ENCODE data around the gene AMIGO3. TPM values are rescaled to one million over a fixed set of nuclear protein-coding genes. Genes with fewer than 3 reads are reported as not detected.
A peak's percentile ranks its signal among the peaks of the same experiment; 100 is the strongest.
"Not testable (repeated sequence)": the region's sequence is repeated elsewhere in the genome, so short reads cannot be mapped to it uniquely, and the experiment has no call there.

Gene AMIGO3
- total RNA-seq, 2 donors from 2014 or later = 1.0 to 2.0 TPM

- DNase-seq (ENCODE audit: low spot score); H3K4me3 Mint-ChIP-seq; ATAC-seq; H3K27ac Mint-ChIP-seq; H3K9me3 Mint-ChIP-seq; H3K27me3 Mint-ChIP-seq; H3K36me3 Mint-ChIP-seq: not testable (repeated sequence)
- peaks cover 20 to 22% of the 10 kb centered on the region in 2 donors for H3K4me1 Mint-ChIP-seq (ENCODE audit: low read depth in 2 of 2)
These were observed 33.6 kb downstream of the AMIGO3 start for GRCh38 chr3:49685846-49686245.

GRCh38 chr3:49685103-49685502, 34.4 kb downstream of the AMIGO3 start:
- peaks cover 15 to 16% of the 10 kb centered on the region in 2 donors for H3K4me1 Mint-ChIP-seq (ENCODE audit: low read depth in 2 of 2)
- not testable (repeated sequence) for ATAC-seq; H3K27ac Mint-ChIP-seq; H3K4me3 Mint-ChIP-seq; DNase-seq (ENCODE audit: low spot score); H3K36me3 Mint-ChIP-seq; H3K27me3 Mint-ChIP-seq; H3K9me3 Mint-ChIP-seq

GRCh38 chr3:49684453-49684852, 35.0 kb downstream of the AMIGO3 start:
- H3K27me3 Mint-ChIP-seq; H3K27ac Mint-ChIP-seq; H3K9me3 Mint-ChIP-seq; H3K4me3 Mint-ChIP-seq; ATAC-seq; H3K36me3 Mint-ChIP-seq; DNase-seq (ENCODE audit: low spot score): not testable (repeated sequence)
- H3K4me1 Mint-ChIP-seq (ENCODE audit: low read depth in 2 of 2) = peaks cover 15 to 16% of the 10 kb centered on the region in 2 donors

- Mint-ChIP-seq H3K27me3 (no peaks in the 10 kb centered on the region), H3K36me3 (peaks cover 9% of the 10 kb centered on the region), H3K27ac (no peak overlapping the region), H3K9me3 (no peaks in the 10 kb centered on the region), H3K4me3 (no peak overlapping the region), H3K4me1 (ENCODE audit: low read depth in 2 of 2) (peaks cover 8 to 9% of the 10 kb centered on the region in 2 donors)
- ATAC-seq (no peak), DNase-seq (ENCODE audit: low spot score) (no peak)
These were observed 36.3 kb downstream of the AMIGO3 start for GRCh38 chr3:49683162-49683561.

- ATAC-seq = no peak
- Mint-ChIP-seq H3K9me3 (no peaks in the 10 kb centered on the region), H3K27me3 (no peaks in the 10 kb centered on the region), H3K4me3 (no peak overlapping the region), H3K4me1 (ENCODE audit: low read depth in 2 of 2) (peaks cover 10% of the 10 kb centered on the region in 2 donors), H3K27ac (no peak overlapping the region), H3K36me3 (peaks cover 10% of the 10 kb centered on the region)
- DNase-seq (ENCODE audit: low spot score) = no peak
These were observed 37.9 kb downstream of the AMIGO3 start for GRCh38 chr3:49681543-49681942.

- DNase-seq (ENCODE audit: low spot score) = no peak
- H3K4me1 Mint-ChIP-seq (ENCODE audit: low read depth in 2 of 2) = peaks cover 10% of the 10 kb centered on the region in 2 donors
- no peak for ATAC-seq
- no peak overlapping the region for H3K4me3 Mint-ChIP-seq
- no peak overlapping the region for H3K27ac Mint-ChIP-seq
- H3K36me3 Mint-ChIP-seq = peaks cover 10% of the 10 kb centered on the region
- H3K27me3 Mint-ChIP-seq = no peaks in the 10 kb centered on the region
- no peaks in the 10 kb centered on the region for H3K9me3 Mint-ChIP-seq
These were observed 38.3 kb downstream of the AMIGO3 start for GRCh38 chr3:49681232-49681522.

GRCh38 chr3:49680493-49681231, 38.8 kb downstream of the AMIGO3 start:
- ATAC-seq = no peak
- H3K9me3 Mint-ChIP-seq = no peaks in the 10 kb centered on the region

GRCh38 chr3:49675912-49676311, 43.6 kb downstream of the AMIGO3 start:
- H3K9me3 Mint-ChIP-seq = no peaks in the 10 kb centered on the region
- no peak overlapping the region for H3K27ac Mint-ChIP-seq
- H3K36me3 Mint-ChIP-seq = peaks cover 10% of the 10 kb centered on the region
- peaks cover 29 to 36% of the 10 kb centered on the region in 2 donors for H3K4me1 Mint-ChIP-seq (ENCODE audit: low read depth in 2 of 2)
- no peak overlapping the region for H3K4me3 Mint-ChIP-seq
- DNase-seq (ENCODE audit: low spot score) (no peak), ATAC-seq (no peak)
- no peaks in the 10 kb centered on the region for H3K27me3 Mint-ChIP-seq

More at GRCh38 chr3:49680493-49681231, 38.8 kb downstream of the AMIGO3 start:
- Mint-ChIP-seq H3K4me1 (ENCODE audit: low read depth in 2 of 2) (peaks cover 13% of the 10 kb centered on the region in 2 donors), H3K4me3 (no peak overlapping the region), H3K27ac (no peak overlapping the region), H3K27me3 (no peaks in the 10 kb centered on the region), H3K36me3 (peaks cover 10% of the 10 kb centered on the region)
- no peak for DNase-seq (ENCODE audit: low spot score)

GRCh38 chr3:49674497-49674983, 44.9 kb downstream of the AMIGO3 start:
- ATAC-seq = peak; percentile 22 to 46
- DNase-seq (ENCODE audit: low spot score) = no peak
- Mint-ChIP-seq H3K4me3 (peak overlapping the region; percentile 87), H3K4me1 (ENCODE audit: low read depth in 2 of 2) (peaks cover 23 to 30% of the 10 kb centered on the region in 2 donors), H3K36me3 (peaks cover 4% of the 10 kb centered on the region), H3K27ac (peak overlapping the region; percentile 91 to 94), H3K27me3 (no peaks in the 10 kb centered on the region), H3K9me3 (no peaks in the 10 kb centered on the region)

GRCh38 chr3:49673715-49674496, 45.6 kb downstream of the AMIGO3 start, which contains the start of gene APEH:
TSS of gene APEH (plus strand) at chr3:49674351. CDS start at chr3:49674402, 51 bp downstream.
- ATAC-seq = peak; percentile 91 to 95
- Mint-ChIP-seq H3K36me3 (peaks cover 4% of the 10 kb centered on the region), H3K4me1 (ENCODE audit: low read depth in 2 of 2) (peaks cover 23 to 32% of the 10 kb centered on the region in 2 donors), H3K4me3 (peak within 1 kb of the TSS; percentile 87), H3K27ac (peak within 1 kb of the TSS; percentile 91 to 94), H3K9me3 (no peaks in the 10 kb centered on the region), H3K27me3 (no peaks in the 10 kb centered on the region)
- peak; percentile 99 for DNase-seq (ENCODE audit: low spot score)

- Mint-ChIP-seq H3K27me3 (peaks cover 0 to 2% of the 10 kb centered on the region in 2 donors), H3K4me1 (ENCODE audit: low read depth in 2 of 2) (peaks cover 21 to 31% of the 10 kb centered on the region in 2 donors), H3K36me3 (peaks cover 2% of the 10 kb centered on the region), H3K9me3 (no peaks in the 10 kb centered on the region), H3K4me3 (peak overlapping the region; percentile 87), H3K27ac (peak overlapping the region; percentile 91 to 94)
- ATAC-seq (no peak), DNase-seq (ENCODE audit: low spot score) (no peak)
These were observed 46.3 kb downstream of the AMIGO3 start for GRCh38 chr3:49673121-49673714.

- peak overlapping the region; percentile 3 to 37 for H3K27ac Mint-ChIP-seq
- H3K27me3 Mint-ChIP-seq = peaks cover 0 to 3% of the 10 kb centered on the region in 2 donors
- H3K36me3 Mint-ChIP-seq = no peaks in the 10 kb centered on the region
- no peak for ATAC-seq
- peak overlapping the region; percentile 41 for H3K4me3 Mint-ChIP-seq
- H3K9me3 Mint-ChIP-seq = no peaks in the 10 kb centered on the region
- DNase-seq (ENCODE audit: low spot score) = no peak
- peaks cover 19 to 27% of the 10 kb centered on the region in 2 donors for H3K4me1 Mint-ChIP-seq (ENCODE audit: low read depth in 2 of 2)
These were observed 47.9 kb downstream of the AMIGO3 start for GRCh38 chr3:49671291-49672288.

GRCh38 chr3:49670940-49671290, 48.6 kb downstream of the AMIGO3 start:
- Mint-ChIP-seq H3K36me3 (no peaks in the 10 kb centered on the region), H3K27ac (no peak overlapping the region), H3K9me3 (no peaks in the 10 kb centered on the region)

More at GRCh38 chr3:49670940-49671290, 48.6 kb downstream of the AMIGO3 start:
- Mint-ChIP-seq H3K4me1 (ENCODE audit: low read depth in 2 of 2) (peaks cover 19 to 27% of the 10 kb centered on the region in 2 donors), H3K27me3 (peaks cover 0 to 3% of the 10 kb centered on the region in 2 donors), H3K4me3 (no peak overlapping the region)
- no peak for ATAC-seq
- no peak for DNase-seq (ENCODE audit: low spot score)

Measured in natural killer cell treated with Interleukin-12 subunit alpha and Interleukin-12 subunit beta and Interleukin-15 and Interleukin-18, amount 100 ng/mL, for 72 hours (primary cell).